Stimulated activated CD8-positive, alpha-beta memory T cell treated with anti-CD3 and anti-CD28 coated beads, Interleukin-12 subunit alpha, Interleukin-12 subunit beta, amount 100 ng/mL, for 4 hours (primary cell): ENCODE measurements around the gene SELENOM.
"Not testable (repeated sequence)": the region's sequence is repeated elsewhere in the genome, so short reads cannot be mapped to it uniquely, and the experiment has no call there.

ENCODE experiments used
- DNase-seq: peaks from one replicate; pipeline ENCODE4 v3.0.0-alpha.2; 2020; ENCODE audit warnings: low read depth

SELENOM gene

GRCh38 chr22:31090217-31091085 is 16.9 kb downstream of the SELENOM start:
- no peak for DNase-seq

- no peak for DNase-seq
These were observed 17.9 kb downstream of the SELENOM start for GRCh38 chr22:31089160-31090100.

GRCh38 chr22:31088233-31088986 is 19.0 kb downstream of the SELENOM start:
- no peak for DNase-seq

- DNase-seq, result no peak
These were observed 19.6 kb downstream of the SELENOM start for GRCh38 chr22:31087744-31088215.

GRCh38 chr22:31086703-31087330 is 20.6 kb downstream of the SELENOM start:
- DNase-seq, result no peak

- no peak for DNase-seq
These were observed 21.4 kb downstream of the SELENOM start for GRCh38 chr22:31085928-31086327.

GRCh38 chr22:31085493-31085824 is 21.9 kb downstream of the SELENOM start:
- DNase-seq, result no peak

- peak; percentile 74 for DNase-seq
These were observed 22.4 kb downstream of the SELENOM start for GRCh38 chr22:31084811-31085492.

- no peak for DNase-seq
These were observed 23.2 kb downstream of the SELENOM start for GRCh38 chr22:31083923-31084810.

- DNase-seq, result no peak
These were observed 24.0 kb downstream of the SELENOM start for GRCh38 chr22:31083377-31083768.

GRCh38 chr22:31082606-31083376 is 24.6 kb downstream of the SELENOM start:
- no peak for DNase-seq

- no peak for DNase-seq
These were observed 25.3 kb downstream of the SELENOM start for GRCh38 chr22:31081963-31082605.

GRCh38 chr22:31080848-31081649 is 26.3 kb downstream of the SELENOM start, which contains the start of gene SMTN:
SMTN (plus strand) TSS chr22:31081318; CDS start chr22:31083259, 1,941 bp downstream.
- DNase-seq, result peak; percentile 77

GRCh38 chr22:31080164-31080847 is 27.1 kb downstream of the SELENOM start:
- DNase-seq, result no peak

GRCh38 chr22:31079095-31079642 is 28.2 kb downstream of the SELENOM start:
- DNase-seq, result no peak

GRCh38 chr22:31078389-31078788 is 29.0 kb downstream of the SELENOM start:
- DNase-seq, result not testable (repeated sequence)

GRCh38 chr22:31077681-31078080 is 29.7 kb downstream of the SELENOM start:
- DNase-seq, result no peak
